Measurements from ENCODE around the gene PAX7.

- no peak for TF ChIP-seq RAD21 (IDR thresholded peaks at IDR 0.05; ENCODE audit: low read length)
- no peak for TF ChIP-seq CTCF (conservative IDR thresholded peaks at IDR 0.05; ENCODE audit: low read depth, low read length)
- TF ChIP-seq RFX5 (IDR thresholded peaks at IDR 0.05; ENCODE audit: low read depth, low read length), result no peak
- no peak for TF ChIP-seq SMC3 (IDR thresholded peaks at IDR 0.05; ENCODE audit: low read depth, low read length)
- TF ChIP-seq POLR2A (IDR thresholded peaks at IDR 0.05; ENCODE audit: low read depth, low read length), result no peak
- TF ChIP-seq ELK1 (IDR thresholded peaks at IDR 0.05; ENCODE audit: borderline replicate concordance, low read depth, low read length), result no peak
- TF ChIP-seq MAFK (IDR thresholded peaks at IDR 0.05; ENCODE audit: low read depth, low read length), result no peak
- TF ChIP-seq FOS (IDR thresholded peaks at IDR 0.05; ENCODE audit: low read depth, low read length), result no peak
- TF ChIP-seq USF2 (IDR thresholded peaks at IDR 0.05; ENCODE audit: low read depth, low read length), result no peak
- TF ChIP-seq CHD1 (IDR thresholded peaks at IDR 0.05; ENCODE audit: low read depth, low read length), result no peak
- no peak for TF ChIP-seq CEBPB (IDR thresholded peaks at IDR 0.05; ENCODE audit: low read depth, low read length)
- TF ChIP-seq MXI1 (IDR thresholded peaks at IDR 0.05; ENCODE audit: borderline replicate concordance, low read depth, low read length), result no peak
- TF ChIP-seq NFE2L2 (IDR thresholded peaks at IDR 0.05; ENCODE audit: low read depth, low read length), result no peak
Observed at GRCh38 chr1:18599086-18599485, 31.6 kb upstream of the PAX7 start.

All from IMR-90 (cell line).